Retinal pigment epithelial cell (primary cell): Measurements from ENCODE around the gene CTSF.

Experiments
- DNase-seq: peaks from one replicate; pipeline ENCODE4 v3.0.0-alpha.2; 2010; ENCODE audit warnings: low read depth
- H3K4me3 ChIP-seq: 2 replicates; pipeline ENCODE4 v1.5.1; 2011; ENCODE audit warnings: mild to moderate bottlenecking, low read length, control low read depth, moderate library complexity
- CTCF ChIP-seq: conservative IDR thresholded peaks from 2 replicates; pipeline ENCODE4 v1.5.1; 2011; ENCODE audit warnings: low read depth, low read length, control low read depth, inconsistent platforms

The CTSF gene

GRCh38 chr11:66556086-66556485 lies 12.3 kb downstream of the CTSF start:
- no peak overlapping the region for H3K4me3 ChIP-seq
- no peak for DNase-seq
- TF ChIP-seq CTCF: no peak

- no peak for TF ChIP-seq CTCF
- H3K4me3 ChIP-seq: no peak overlapping the region
- no peak for DNase-seq
These were observed 13.0 kb downstream of the CTSF start for GRCh38 chr11:66555416-66555815.

- DNase-seq: no peak
- no peak overlapping the region for H3K4me3 ChIP-seq
- TF ChIP-seq CTCF: no peak
These were observed 13.8 kb downstream of the CTSF start for GRCh38 chr11:66554602-66555001.

GRCh38 chr11:66550887-66551286 lies 17.5 kb downstream of the CTSF start:
- no peak for TF ChIP-seq CTCF
- no peak for DNase-seq
- H3K4me3 ChIP-seq: no peak overlapping the region

GRCh38 chr11:66549696-66550095 lies 18.7 kb downstream of the CTSF start:
- no peak for TF ChIP-seq CTCF
- no peak for DNase-seq
- H3K4me3 ChIP-seq: no peak overlapping the region

- DNase-seq: no peak
- H3K4me3 ChIP-seq: no peak overlapping the region
- no peak for TF ChIP-seq CTCF
These were observed 19.4 kb downstream of the CTSF start for GRCh38 chr11:66548774-66549630.

- DNase-seq: no peak
- no peak for TF ChIP-seq CTCF
- H3K4me3 ChIP-seq: no peak overlapping the region
These were observed 20.4 kb downstream of the CTSF start for GRCh38 chr11:66548041-66548440.
